Spinal cord (tissue), 10 donors: ENCODE data around the gene TNRC6C. TPM values are rescaled to one million over a fixed set of nuclear protein-coding genes. Genes with fewer than 3 reads are reported as not detected.

ENCODE experiments used
- DNase-seq, 6 donors: peaks; one replicate each; pipeline versions ENCODE4 v3.0.0 to v3.0.0-alpha.2; 2013 to 2015; ENCODE audit warnings: low spot score in 6 of 6, low read depth in 4 of 6
- H3K27ac ChIP-seq: one replicate; pipeline ENCODE4 v1.5.1; 2013; ENCODE audit warnings: low read depth, low read length, control low read depth
- H3K27me3 ChIP-seq: one replicate; pipeline ENCODE4 v1.6.1; 2013; ENCODE audit warnings: low read length; ENCODE audit not compliant: control insufficient read depth, insufficient read depth
- H3K36me3 ChIP-seq: one replicate; pipeline ENCODE4 v1.6.1; 2013; ENCODE audit warnings: low read length; ENCODE audit not compliant: control insufficient read depth, insufficient read depth
- H3K4me1 ChIP-seq: one replicate; pipeline ENCODE4 v1.6.1; 2013; ENCODE audit warnings: low read length; ENCODE audit not compliant: control insufficient read depth, insufficient read depth
- H3K4me3 ChIP-seq: one replicate; pipeline ENCODE4 v1.5.1; 2013; ENCODE audit warnings: low read depth, low read length, control low read depth
- H3K9me3 ChIP-seq: one replicate; pipeline ENCODE4 v1.6.1; 2013; ENCODE audit warnings: low read length; ENCODE audit not compliant: control insufficient read depth, insufficient read depth
- WGBS: methylation state at CpG from one replicate; pipeline ENCODE4 v1.1.5; 2013; ENCODE audit warnings: missing lambda C conversion rate; ENCODE audit not compliant: insufficient coverage; 5-methylcytosine and 5-hydroxymethylcytosine counted together
- polyA plus RNA-seq, 2 donors: library from polyadenylated mRNA; unstranded; fragments of 120-200 nt; gene quantifications; one replicate each; pipeline ENCODE4 v1.2.1, GENCODE V29; 2013; ENCODE audit not compliant: insufficient read length in 2 of 2
- total RNA-seq, 2 donors: library from RNA; depleted of rRNA in 1 of 2; stranded (reverse); fragments of 120-200 nt in 1 of 2; fragments of >200 nt in 1 of 2; gene quantifications; one replicate each; pipeline versions ENCODE4 v1.2.3 to v1.2.4, GENCODE V29; 2013 to 2014
- donor health status: healthy.

TNRC6C gene
- total and polyA plus RNA-seq, 4 donors: 21.5 to 31.8 (median 26.3) TPM

GRCh38 chr17:78037280-78037679 is 78.8 kb downstream of the TNRC6C start:
- H3K9me3 ChIP-seq: no peaks in the 10 kb centered on the region
- H3K27ac ChIP-seq: no peak overlapping the region
- WGBS: 69% methylated on average over 3 of the region's 7 CpGs
- peaks cover 17% of the 10 kb centered on the region for H3K4me1 ChIP-seq
- H3K36me3 ChIP-seq: peaks cover 7% of the 10 kb centered on the region
- no peak overlapping the region for H3K4me3 ChIP-seq
- DNase-seq: no peak
- H3K27me3 ChIP-seq: no peaks in the 10 kb centered on the region

- 88% methylated on average over 9 of the region's 11 CpGs for WGBS
- H3K4me3 ChIP-seq: no peak overlapping the region
- peaks cover 17% of the 10 kb centered on the region for H3K4me1 ChIP-seq
- peaks cover 5% of the 10 kb centered on the region for H3K36me3 ChIP-seq
- H3K27me3 ChIP-seq: no peaks in the 10 kb centered on the region
- no peak for DNase-seq
- no peak overlapping the region for H3K27ac ChIP-seq
- no peaks in the 10 kb centered on the region for H3K9me3 ChIP-seq
These were observed 80.3 kb downstream of the TNRC6C start for GRCh38 chr17:78038748-78039288.

- Histone ChIP-seq H3K27me3 (no peaks in the 10 kb centered on the region), H3K9me3 (no peaks in the 10 kb centered on the region), H3K36me3 (no peaks in the 10 kb centered on the region), H3K4me1 (peaks cover 17% of the 10 kb centered on the region), H3K27ac (peak overlapping the region; percentile 96), H3K4me3 (no peak overlapping the region)
- 28% methylated on average over 3 of the region's 5 CpGs for WGBS
- peak in 1 of 6 donors; percentile 12 for DNase-seq
These were observed 81.1 kb downstream of the TNRC6C start for GRCh38 chr17:78039581-78039980.

GRCh38 chr17:78040440-78041385 is 82.2 kb downstream of the TNRC6C start:
- WGBS: 10% methylated on average over 44 of the region's 44 CpGs
- peak overlapping the region; percentile 48 for H3K4me3 ChIP-seq
- DNase-seq: peak in 5 of 6 donors; percentile 62 to 95 (median 72)

GRCh38 chr17:78041386-78042179 is 83.1 kb downstream of the TNRC6C start:
- Histone ChIP-seq H3K27ac (peak overlapping the region; percentile 96), H3K4me1 (peaks cover 17% of the 10 kb centered on the region), H3K9me3 (no peaks in the 10 kb centered on the region), H3K4me3 (peak overlapping the region; percentile 48), H3K27me3 (no peaks in the 10 kb centered on the region), H3K36me3 (no peaks in the 10 kb centered on the region)
- no CpG with 5 or more reads among the region's 6 CpGs for WGBS
- DNase-seq: peak in 3 of 6 donors; percentile 10 to 85 (median 67)

More at GRCh38 chr17:78040440-78041385, 82.2 kb downstream of the TNRC6C start:
- H3K27ac ChIP-seq: peak overlapping the region; percentile 96
- no peaks in the 10 kb centered on the region for H3K27me3 ChIP-seq
- H3K36me3 ChIP-seq: no peaks in the 10 kb centered on the region
- H3K4me1 ChIP-seq: peaks cover 17% of the 10 kb centered on the region
- no peaks in the 10 kb centered on the region for H3K9me3 ChIP-seq

GRCh38 chr17:78042542-78042941 is 84.0 kb downstream of the TNRC6C start:
- Histone ChIP-seq H3K36me3 (no peaks in the 10 kb centered on the region), H3K9me3 (no peaks in the 10 kb centered on the region), H3K4me3 (no peak overlapping the region), H3K4me1 (peaks cover 17% of the 10 kb centered on the region), H3K27ac (no peak overlapping the region), H3K27me3 (no peaks in the 10 kb centered on the region)
- no peak for DNase-seq
- no CpG with 5 or more reads among the region's 5 CpGs for WGBS

- peaks cover 17% of the 10 kb centered on the region for H3K4me1 ChIP-seq
- H3K9me3 ChIP-seq: no peaks in the 10 kb centered on the region
- no peak overlapping the region for H3K27ac ChIP-seq
- no peak for DNase-seq
- H3K4me3 ChIP-seq: no peak overlapping the region
- H3K36me3 ChIP-seq: no peaks in the 10 kb centered on the region
- no peaks in the 10 kb centered on the region for H3K27me3 ChIP-seq
- no CpG with 5 or more reads among the region's 1 CpG for WGBS
These were observed 84.5 kb downstream of the TNRC6C start for GRCh38 chr17:78043031-78043430.

GRCh38 chr17:78044280-78044835 is 85.9 kb downstream of the TNRC6C start:
- Histone ChIP-seq H3K4me3 (no peak overlapping the region), H3K27ac (no peak overlapping the region), H3K4me1 (peaks cover 18% of the 10 kb centered on the region), H3K36me3 (peaks cover 7% of the 10 kb centered on the region), H3K27me3 (no peaks in the 10 kb centered on the region), H3K9me3 (no peaks in the 10 kb centered on the region)
- peak in 1 of 6 donors; percentile 43 for DNase-seq
- WGBS: 57% methylated on average over 3 of the region's 3 CpGs

- H3K9me3 ChIP-seq: no peaks in the 10 kb centered on the region
- H3K27ac ChIP-seq: no peak overlapping the region
- no peak for DNase-seq
- no peak overlapping the region for H3K4me3 ChIP-seq
- H3K36me3 ChIP-seq: peaks cover 17% of the 10 kb centered on the region
- H3K27me3 ChIP-seq: no peaks in the 10 kb centered on the region
- H3K4me1 ChIP-seq: peaks cover 11% of the 10 kb centered on the region
- 100% methylated on average over 4 of the region's 5 CpGs for WGBS
These were observed 86.8 kb downstream of the TNRC6C start for GRCh38 chr17:78045316-78045715.
